K562 (cell line): Measurements from ENCODE around the gene HAUS5. TPM values are rescaled to one million over a fixed set of nuclear protein-coding genes. Genes with fewer than 3 reads are reported as not detected.

Source experiments
- E2F8 ChIP-seq: fragments of 450-650 bp; IDR thresholded peaks from 2 replicates; pipeline ENCODE4 v1.7.1; 2018; ENCODE audit warnings: mild to moderate bottlenecking, low read depth; ENCODE audit not compliant: partially characterized antibody
- KAT7 ChIP-seq: sonication (generic); formaldehyde crosslinking; IDR thresholded peaks from 2 replicates; pipeline ENCODE4 v1.8.0; 2022; ENCODE audit warnings: missing genetic modification reagents, mild to moderate bottlenecking, borderline replicate concordance
- MAZ ChIP-seq, 2 experiments: fragments of 450-650 bp in 1 of 2; sonication (generic) in 1 of 2; formaldehyde crosslinking; IDR thresholded peaks in 1 of 2; conservative IDR thresholded peaks in 1 of 2; 2 replicates each; pipeline versions ENCODE4 v1.4.0 to v1.5.0; 2020; ENCODE audit warnings: mild to moderate bottlenecking in 1 of 2, missing genetic modification reagents in 1 of 2
- MCM7 ChIP-seq, 2 experiments: fragments of 450-650 bp; IDR thresholded peaks; 2 replicates each; pipeline ENCODE4 v1.6.1; 2016 to 2018
- MEF2A ChIP-seq: IDR thresholded peaks from 2 replicates; pipeline ENCODE4 v1.6.1; 2011; ENCODE audit warnings: low read depth, mild to moderate bottlenecking, low read length, moderate library complexity; ENCODE audit not compliant: control insufficient read depth
- MTA1 ChIP-seq: fragments of 450-650 bp; IDR thresholded peaks from 2 replicates; pipeline ENCODE4 v1.6.1; 2017; ENCODE audit warnings: borderline replicate concordance
- NFE2L1 ChIP-seq: fragments of 450-650 bp; IDR thresholded peaks from 2 replicates; pipeline ENCODE4 v1.6.1; 2016; ENCODE audit warnings: missing genetic modification characterization, low read depth, mild to moderate bottlenecking, missing compliant biosample characterization, moderate library complexity, borderline replicate concordance
- NR1H2 ChIP-seq: sonication (generic); formaldehyde crosslinking; IDR thresholded peaks from 2 replicates; pipeline ENCODE4 v1.4.0; 2020; ENCODE audit warnings: mild to moderate bottlenecking, missing genetic modification reagents
- POLR2H ChIP-seq: IDR thresholded peaks from 2 replicates; pipeline ENCODE4 v1.6.1; 2016; ENCODE audit warnings: missing genetic modification characterization, low read depth, mild to moderate bottlenecking, control low read depth, missing compliant biosample characterization, moderate library complexity
- POU5F1 ChIP-seq: fragments of 150-350 bp; IDR thresholded peaks from 2 replicates; pipeline ENCODE4 v1.6.1; 2014; ENCODE audit warnings: borderline replicate concordance, low read length, low read depth, mild to moderate bottlenecking; ENCODE audit not compliant: partially characterized antibody
- RBM34 ChIP-seq: fragments of 200-400 bp; formaldehyde crosslinking; IDR thresholded peaks from 2 replicates; pipeline ENCODE4 v1.6.1; 2018; ENCODE audit warnings: low read length, borderline replicate concordance; ENCODE audit not compliant: insufficient read depth
- RNF2 ChIP-seq: sonication (generic); IDR thresholded peaks from 2 replicates; pipeline ENCODE4 v1.6.1; 2016
- TRIM24 ChIP-seq, 2 experiments: fragments of 450-650 bp; IDR thresholded peaks; 2 replicates each; pipeline ENCODE4 v1.6.1; 2016
- ZKSCAN3 ChIP-seq: fragments of 250-450 bp; sonication (Bioruptor Pico); IDR thresholded peaks from 2 replicates; pipeline ENCODE4 v1.4.0; 2020
- ZNF133 ChIP-seq: fragments of 250-450 bp; sonication (Bioruptor Pico); IDR thresholded peaks from 2 replicates; pipeline ENCODE4 v1.4.0; 2020; ENCODE audit warnings: mild to moderate bottlenecking
- ZNF175 ChIP-seq: fragments of 200-800 bp; sonication (Bioruptor generic); IDR thresholded peaks from 2 replicates; pipeline ENCODE4 v1.6.1; 2016; ENCODE audit warnings: low read depth, mild to moderate bottlenecking, missing genetic modification characterization, missing compliant biosample characterization
- ZNF551 ChIP-seq: fragments of 250-450 bp; sonication (Bioruptor Pico); IDR thresholded peaks from 2 replicates; pipeline ENCODE4 v1.5.0; 2021; ENCODE audit warnings: mild to moderate bottlenecking, moderate library complexity
- ZNF766 ChIP-seq: fragments of 200-800 bp; sonication (Bioruptor generic); conservative IDR thresholded peaks from 2 replicates; pipeline ENCODE4 v1.6.1; 2016; ENCODE audit warnings: missing genetic modification characterization, missing compliant biosample characterization
- polyA plus RNA-seq, 8 experiments: library from polyadenylated mRNA; depleted of rRNA in 4 of 8; stranded (reverse) in 5 of 8; unstranded in 3 of 8; fragments of >200 nt; fragmentation: Nextera tagmentation in 2 of 8; fragmentation: Illumina TruSeq in 1 of 8; extraction: Ambion mirVana in 2 of 8; extraction: Trizol in 1 of 8; gene quantifications; 2 replicates each; pipeline versions ENCODE4 v1.2.1 to v1.2.3, GENCODE V29; 2011 to 2014; ENCODE audit warnings: inconsistent platforms in 1 of 8, missing spikeins in 1 of 8
- total RNA-seq, 7 experiments: library from RNA; depleted of rRNA in 6 of 7; stranded (reverse); fragments of >200 nt in 6 of 7; fragmentation: Illumina TruSeq in 2 of 7; extraction: Trizol in 2 of 7; gene quantifications; 2 replicates each; pipeline versions ENCODE4 v1.2.1 to v1.2.3, GENCODE V29; 2011 to 2021; ENCODE audit warnings: low replicate concordance in 1 of 7
- TF ChIP-seq, protein P1 (sequence below): fragments of 150-350 bp; conservative IDR thresholded peaks from 2 replicates; pipeline ENCODE4 v1.6.1; 2014; ENCODE audit warnings: low read length
- TF ChIP-seq, protein P2 (sequence below): sonication (generic); formaldehyde crosslinking; IDR thresholded peaks from 2 replicates; pipeline ENCODE4 v1.8.1; 2023; ENCODE audit warnings: mild to moderate bottlenecking, missing genetic modification reagents

Gene HAUS5
- total and polyA plus RNA-seq, 9 of the 15 experiments (the other 6 are each of a cell fraction or from before 2014, with no cell fraction given), result 3.5 to 41.3 (median 14.2) TPM

- TF ChIP-seq, protein P1, sequence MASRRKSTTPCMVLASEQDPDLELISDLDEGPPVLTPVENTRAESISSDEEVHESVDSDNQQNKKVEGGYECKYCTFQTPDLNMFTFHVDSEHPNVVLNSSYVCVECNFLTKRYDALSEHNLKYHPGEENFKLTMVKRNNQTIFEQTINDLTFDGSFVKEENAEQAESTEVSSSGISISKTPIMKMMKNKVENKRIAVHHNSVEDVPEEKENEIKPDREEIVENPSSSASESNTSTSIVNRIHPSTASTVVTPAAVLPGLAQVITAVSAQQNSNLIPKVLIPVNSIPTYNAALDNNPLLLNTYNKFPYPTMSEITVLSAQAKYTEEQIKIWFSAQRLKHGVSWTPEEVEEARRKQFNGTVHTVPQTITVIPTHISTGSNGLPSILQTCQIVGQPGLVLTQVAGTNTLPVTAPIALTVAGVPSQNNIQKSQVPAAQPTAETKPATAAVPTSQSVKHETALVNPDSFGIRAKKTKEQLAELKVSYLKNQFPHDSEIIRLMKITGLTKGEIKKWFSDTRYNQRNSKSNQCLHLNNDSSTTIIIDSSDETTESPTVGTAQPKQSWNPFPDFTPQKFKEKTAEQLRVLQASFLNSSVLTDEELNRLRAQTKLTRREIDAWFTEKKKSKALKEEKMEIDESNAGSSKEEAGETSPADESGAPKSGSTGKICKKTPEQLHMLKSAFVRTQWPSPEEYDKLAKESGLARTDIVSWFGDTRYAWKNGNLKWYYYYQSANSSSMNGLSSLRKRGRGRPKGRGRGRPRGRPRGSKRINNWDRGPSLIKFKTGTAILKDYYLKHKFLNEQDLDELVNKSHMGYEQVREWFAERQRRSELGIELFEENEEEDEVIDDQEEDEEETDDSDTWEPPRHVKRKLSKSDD, result 0 out of 2 replicates have a peak, but pooled peaks have one; percentile 65
- TF ChIP-seq POU5F1 (no peak), POLR2H (tag) (peak; percentile 89), NFE2L1 (tag) (no peak), MCM7 (IDR thresholded peaks at IDR 0.05) (no peak), TRIM24 (IDR thresholded peaks at IDR 0.05) (no peak), ZNF551 (CRISPR knock-in tag) (no peak), ZNF175 (CRISPR knock-in tag) (no peak), MTA1 (no peak), RBM34 (no peak), MAZ (CRISPR knock-in tag; conservative IDR thresholded peaks at IDR 0.05 in 1 of 2, IDR thresholded peaks at IDR 0.05 in 1 of 2) (peak; percentile 39 to 53; a peak in 2 of 4 replicates), E2F8 (peak; percentile 68), KAT7 (CRISPR knock-in tag) (no peak), NR1H2 (no peak), MEF2A (no peak), ZKSCAN3 (no peak), ZNF766 (no peak), ZNF133 (CRISPR knock-in tag) (no peak), RNF2 (no peak)
- TF ChIP-seq, protein P2, sequence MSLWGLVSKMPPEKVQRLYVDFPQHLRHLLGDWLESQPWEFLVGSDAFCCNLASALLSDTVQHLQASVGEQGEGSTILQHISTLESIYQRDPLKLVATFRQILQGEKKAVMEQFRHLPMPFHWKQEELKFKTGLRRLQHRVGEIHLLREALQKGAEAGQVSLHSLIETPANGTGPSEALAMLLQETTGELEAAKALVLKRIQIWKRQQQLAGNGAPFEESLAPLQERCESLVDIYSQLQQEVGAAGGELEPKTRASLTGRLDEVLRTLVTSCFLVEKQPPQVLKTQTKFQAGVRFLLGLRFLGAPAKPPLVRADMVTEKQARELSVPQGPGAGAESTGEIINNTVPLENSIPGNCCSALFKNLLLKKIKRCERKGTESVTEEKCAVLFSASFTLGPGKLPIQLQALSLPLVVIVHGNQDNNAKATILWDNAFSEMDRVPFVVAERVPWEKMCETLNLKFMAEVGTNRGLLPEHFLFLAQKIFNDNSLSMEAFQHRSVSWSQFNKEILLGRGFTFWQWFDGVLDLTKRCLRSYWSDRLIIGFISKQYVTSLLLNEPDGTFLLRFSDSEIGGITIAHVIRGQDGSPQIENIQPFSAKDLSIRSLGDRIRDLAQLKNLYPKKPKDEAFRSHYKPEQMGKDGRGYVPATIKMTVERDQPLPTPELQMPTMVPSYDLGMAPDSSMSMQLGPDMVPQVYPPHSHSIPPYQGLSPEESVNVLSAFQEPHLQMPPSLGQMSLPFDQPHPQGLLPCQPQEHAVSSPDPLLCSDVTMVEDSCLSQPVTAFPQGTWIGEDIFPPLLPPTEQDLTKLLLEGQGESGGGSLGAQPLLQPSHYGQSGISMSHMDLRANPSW, result no peak
These were observed 35.8 kb downstream of the HAUS5 start, which contains the start of gene COX6B1 (continued) for GRCh38 chr19:35648017-35648961.
